Retinal pigment epithelial cell (primary cell): Measurements from ENCODE around the gene ARFGAP3.

Source experiments
- DNase-seq: peaks from one replicate; pipeline ENCODE4 v3.0.0-alpha.2; 2010; ENCODE audit warnings: low read depth
- H3K4me3 ChIP-seq: 2 replicates; pipeline ENCODE4 v1.5.1; 2011; ENCODE audit warnings: mild to moderate bottlenecking, low read length, control low read depth, moderate library complexity
- TF ChIP-seq, protein P1 (sequence below): conservative IDR thresholded peaks from 2 replicates; pipeline ENCODE4 v1.5.1; 2011; ENCODE audit warnings: low read depth, low read length, control low read depth, inconsistent platforms

The ARFGAP3 gene

DNA sequence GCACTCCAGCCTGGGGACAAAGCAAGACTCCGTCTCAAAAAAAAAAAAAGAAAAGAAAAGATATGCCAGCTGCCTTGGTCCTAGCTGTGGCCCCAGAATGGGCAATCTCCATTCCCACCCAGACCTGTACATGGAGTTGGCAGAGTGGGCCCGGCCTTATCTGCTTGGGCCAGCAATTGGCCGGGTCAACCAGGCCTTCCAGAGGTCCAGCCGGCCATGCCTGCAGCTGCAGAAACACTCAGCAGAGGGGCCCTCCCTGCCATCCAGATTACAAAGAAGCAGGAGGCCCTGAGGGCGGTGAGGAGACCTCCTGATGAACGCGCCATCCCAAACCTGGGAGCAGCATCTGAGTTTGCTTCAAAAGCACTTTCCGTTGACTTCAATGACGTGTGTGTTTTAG is 26.9 kb upstream of the ARFGAP3 start:
- H3K4me3 ChIP-seq: no peak overlapping the region
- DNase-seq: no peak
- TF ChIP-seq, protein P1, sequence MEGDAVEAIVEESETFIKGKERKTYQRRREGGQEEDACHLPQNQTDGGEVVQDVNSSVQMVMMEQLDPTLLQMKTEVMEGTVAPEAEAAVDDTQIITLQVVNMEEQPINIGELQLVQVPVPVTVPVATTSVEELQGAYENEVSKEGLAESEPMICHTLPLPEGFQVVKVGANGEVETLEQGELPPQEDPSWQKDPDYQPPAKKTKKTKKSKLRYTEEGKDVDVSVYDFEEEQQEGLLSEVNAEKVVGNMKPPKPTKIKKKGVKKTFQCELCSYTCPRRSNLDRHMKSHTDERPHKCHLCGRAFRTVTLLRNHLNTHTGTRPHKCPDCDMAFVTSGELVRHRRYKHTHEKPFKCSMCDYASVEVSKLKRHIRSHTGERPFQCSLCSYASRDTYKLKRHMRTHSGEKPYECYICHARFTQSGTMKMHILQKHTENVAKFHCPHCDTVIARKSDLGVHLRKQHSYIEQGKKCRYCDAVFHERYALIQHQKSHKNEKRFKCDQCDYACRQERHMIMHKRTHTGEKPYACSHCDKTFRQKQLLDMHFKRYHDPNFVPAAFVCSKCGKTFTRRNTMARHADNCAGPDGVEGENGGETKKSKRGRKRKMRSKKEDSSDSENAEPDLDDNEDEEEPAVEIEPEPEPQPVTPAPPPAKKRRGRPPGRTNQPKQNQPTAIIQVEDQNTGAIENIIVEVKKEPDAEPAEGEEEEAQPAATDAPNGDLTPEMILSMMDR: no peak

DNA sequence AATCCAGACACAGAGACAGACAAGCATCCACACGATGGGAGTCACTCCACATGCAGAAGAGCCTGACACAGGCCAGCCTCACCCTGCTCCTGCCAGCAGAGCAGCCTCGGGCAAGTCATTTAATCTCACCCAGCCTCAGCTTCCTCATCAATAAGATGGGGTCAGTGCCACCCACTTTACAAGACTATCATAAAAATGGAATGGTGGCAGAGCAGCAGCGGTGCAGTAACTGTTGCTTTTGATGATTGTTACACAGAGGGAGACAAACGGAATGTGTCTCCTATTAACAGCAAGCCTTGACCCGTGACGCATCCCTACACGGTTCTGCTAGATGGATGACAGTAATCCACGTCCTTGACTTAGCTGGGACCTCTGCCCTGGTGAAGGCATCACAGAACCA is 26.0 kb upstream of the ARFGAP3 start:
- no peak for DNase-seq
- TF ChIP-seq, protein P1: no peak
- H3K4me3 ChIP-seq: no peak overlapping the region

DNA sequence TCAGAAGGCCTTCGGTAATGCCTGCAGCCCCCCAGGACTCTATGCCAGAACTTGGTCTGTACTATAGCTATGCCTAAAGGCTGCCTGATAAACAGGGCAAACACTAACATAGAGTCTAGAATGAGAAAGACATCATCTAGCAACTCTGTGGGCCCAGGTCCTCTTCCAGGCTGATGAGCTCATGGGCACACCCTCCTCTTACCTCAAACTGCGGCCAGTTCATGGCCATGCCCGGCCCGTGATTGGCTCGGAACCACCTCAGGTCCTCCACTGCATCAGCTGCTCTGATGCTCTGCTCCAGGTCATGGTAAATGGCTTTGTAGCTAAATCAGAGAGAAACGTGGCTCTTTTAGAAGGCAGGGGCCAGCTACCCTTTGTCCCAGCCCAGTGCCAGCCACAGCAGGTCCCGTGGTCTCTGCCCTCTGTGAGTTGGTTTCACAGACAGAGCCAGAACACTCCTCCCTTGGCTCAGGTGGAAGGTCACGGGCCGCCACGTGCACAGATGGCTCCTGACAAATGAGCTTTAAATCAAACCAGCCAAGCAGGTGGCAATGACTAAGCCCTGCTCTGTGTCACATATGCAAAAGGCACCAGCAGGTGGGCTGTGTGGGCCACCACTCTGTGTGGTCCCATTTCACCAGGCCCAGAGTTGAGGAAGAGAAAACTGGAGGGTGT is 25.0 kb upstream of the ARFGAP3 start:
- H3K4me3 ChIP-seq: no peak overlapping the region
- no peak for DNase-seq
- TF ChIP-seq, protein P1: no peak

DNA sequence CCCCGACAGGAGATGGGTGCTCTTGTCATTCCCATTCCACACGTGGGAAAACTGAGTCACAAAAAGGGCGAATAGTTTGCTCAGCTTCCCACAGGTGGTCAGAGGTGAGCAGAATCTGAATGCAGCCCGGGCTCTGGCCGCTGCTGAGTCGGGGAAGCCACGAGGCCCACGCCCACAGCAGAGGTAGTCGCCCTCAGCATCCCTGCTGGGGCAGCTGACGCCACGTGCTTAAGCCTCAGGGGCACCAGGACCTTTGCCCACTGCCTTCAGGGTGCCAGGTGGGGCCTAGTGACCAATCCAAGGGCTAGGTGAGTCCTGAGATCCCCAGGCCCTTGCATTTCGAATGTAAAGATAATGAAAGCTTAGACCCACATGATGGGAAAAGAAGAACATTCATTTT is 24.2 kb upstream of the ARFGAP3 start:
- no peak overlapping the region for H3K4me3 ChIP-seq

DNA sequence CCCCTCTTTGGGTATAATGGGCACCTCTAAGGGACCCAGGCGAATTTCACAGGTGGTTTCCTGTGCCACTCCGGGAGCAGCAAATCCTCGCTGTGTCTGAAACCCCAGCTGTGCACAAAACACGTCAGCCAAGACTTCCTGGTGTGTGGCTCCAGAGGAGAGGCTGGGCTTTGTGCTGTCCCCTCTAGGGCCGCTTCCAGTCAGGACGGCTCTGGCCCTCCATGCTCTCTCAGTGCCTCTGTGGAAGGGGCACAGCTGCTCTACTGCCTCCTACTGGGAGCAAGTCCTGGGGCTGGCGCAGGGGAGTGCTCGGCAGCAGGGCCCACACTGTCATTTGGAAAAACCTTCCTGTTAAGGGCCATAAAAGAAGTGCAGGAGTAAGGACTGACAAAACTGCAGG is 23.7 kb upstream of the ARFGAP3 start:
- DNase-seq: no peak
- H3K4me3 ChIP-seq: no peak overlapping the region
- TF ChIP-seq, protein P1: peak; percentile 23

More for the DNA sequence above, 24.2 kb upstream of the ARFGAP3 start:
- TF ChIP-seq, protein P1: no peak
- no peak for DNase-seq

DNA sequence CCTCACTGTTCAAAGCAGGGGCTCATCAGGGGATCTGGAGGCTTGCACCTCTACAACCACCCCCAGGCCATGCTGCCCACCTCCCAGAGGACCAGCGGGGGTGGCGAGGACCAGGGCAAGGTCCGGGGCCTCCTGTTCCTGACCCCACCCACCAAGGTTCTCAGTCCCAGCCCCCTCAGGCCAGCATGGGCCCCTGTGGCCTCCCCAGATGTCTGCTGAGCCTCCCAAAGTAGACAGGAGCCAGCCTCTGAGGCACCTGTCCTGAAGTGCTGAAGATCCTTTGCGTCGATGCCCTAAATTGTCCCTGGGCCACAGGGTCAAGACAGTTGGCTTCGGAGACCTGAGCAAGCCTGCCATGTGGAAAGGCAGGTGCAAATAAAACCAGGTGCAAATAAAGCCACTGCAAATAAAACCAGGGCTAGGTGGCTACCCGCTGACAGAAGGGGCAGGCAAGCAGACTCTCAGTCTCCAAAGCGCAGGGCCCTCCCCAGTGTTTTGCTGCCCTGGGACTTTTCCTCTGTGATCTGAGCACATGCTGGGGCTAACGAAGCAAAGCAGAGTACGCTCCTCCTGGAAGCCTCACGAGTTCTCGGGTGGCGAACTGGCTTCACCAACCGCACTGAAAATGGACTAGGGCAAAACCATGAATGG is 22.4 kb upstream of the ARFGAP3 start:
- H3K4me3 ChIP-seq: no peak overlapping the region
- TF ChIP-seq, protein P1: no peak
- no peak for DNase-seq
